K562 (cell line): Measurements from ENCODE around the gene PEX7. TPM values are rescaled to one million over a fixed set of nuclear protein-coding genes. Genes with fewer than 3 reads are reported as not detected.
A peak's percentile ranks its signal among the peaks of the same experiment; 100 is the strongest.

Experiments used
- ARID2 ChIP-seq: fragments of 450-650 bp; IDR thresholded peaks from 2 replicates; pipeline ENCODE4 v1.6.1; 2017; ENCODE audit warnings: antibody characterized with exemption, mild to moderate bottlenecking
- ASH1L ChIP-seq: fragments of 450-650 bp; IDR thresholded peaks from 2 replicates; pipeline ENCODE4 v1.6.1; 2018; ENCODE audit warnings: borderline replicate concordance, mild to moderate bottlenecking, low read depth; ENCODE audit not compliant: partially characterized antibody
- C11orf30 ChIP-seq: fragments of 450-650 bp; IDR thresholded peaks from 2 replicates; pipeline ENCODE4 v1.6.1; 2016; ENCODE audit warnings: low read depth, mild to moderate bottlenecking
- CEBPG ChIP-seq, 3 experiments: fragments of 200-800 bp in 1 of 3; sonication (Bioruptor generic) in 1 of 3; sonication (generic) in 1 of 3; formaldehyde crosslinking in 1 of 3; IDR thresholded peaks in 2 of 3; conservative IDR thresholded peaks in 1 of 3; 2 replicates each; pipeline versions ENCODE4 v1.6.1 to v1.8.0; 2016 to 2022; ENCODE audit warnings: missing compliant biosample characterization in 2 of 3, missing genetic modification characterization in 2 of 3, mild to moderate bottlenecking in 1 of 3, missing genetic modification reagents in 1 of 3
- CREM ChIP-seq: IDR thresholded peaks from 2 replicates; pipeline ENCODE4 v1.6.1; 2014; ENCODE audit warnings: antibody characterized with exemption, low read depth
- CXXC5 ChIP-seq: fragments of 250-450 bp; sonication (Bioruptor Pico); IDR thresholded peaks from 2 replicates; pipeline ENCODE4 v1.8.0; 2022; ENCODE audit warnings: inconsistent platforms, mild to moderate bottlenecking, moderate library complexity
- ETV1 ChIP-seq: fragments of 450-650 bp; conservative IDR thresholded peaks from 2 replicates; pipeline ENCODE4 v1.6.1; 2016; ENCODE audit warnings: missing genetic modification characterization, control low read depth, low read depth, missing compliant biosample characterization
- FOXJ2 ChIP-seq: fragments of 200-800 bp; sonication (Bioruptor generic); IDR thresholded peaks from 2 replicates; pipeline ENCODE4 v1.6.1; 2016; ENCODE audit warnings: missing genetic modification characterization, missing compliant biosample characterization
- HMGN3 ChIP-seq: IDR thresholded peaks from 2 replicates; pipeline ENCODE4 v1.6.1; 2011; ENCODE audit warnings: borderline replicate concordance, low read depth, mild to moderate bottlenecking, mixed read lengths, low read length; ENCODE audit not compliant: insufficient read length; ENCODE audit errors: extremely low read depth
- KDM4B ChIP-seq, 2 experiments: fragments of 450-650 bp in 1 of 2; sonication (generic) in 1 of 2; IDR thresholded peaks; 2 replicates each; pipeline ENCODE4 v1.6.1; 2016 to 2017; ENCODE audit warnings: borderline replicate concordance in 2 of 2, antibody characterized with exemption in 1 of 2, low read depth in 1 of 2, mild to moderate bottlenecking in 1 of 2
- NR2C2 ChIP-seq, 2 experiments: fragments of 200-800 bp in 1 of 2; sonication (Bioruptor generic) in 1 of 2; sonication (generic) in 1 of 2; formaldehyde crosslinking in 1 of 2; IDR thresholded peaks; 2 replicates each; pipeline versions ENCODE4 v1.6.1 to v1.8.0; 2016 to 2022; ENCODE audit warnings: mild to moderate bottlenecking in 1 of 2, missing compliant biosample characterization in 1 of 2, missing genetic modification characterization in 1 of 2, missing genetic modification reagents in 1 of 2
- PHB ChIP-seq: fragments of 250-450 bp; sonication (Bioruptor Pico); IDR thresholded peaks from 2 replicates; pipeline ENCODE4 v1.5.0; 2021
- RBBP5 ChIP-seq: fragments of 200-600 bp; sonication (generic); IDR thresholded peaks from 2 replicates; pipeline ENCODE4 v1.6.1; 2012; ENCODE audit warnings: borderline replicate concordance, mild to moderate bottlenecking, low read length, control low read depth, inconsistent platforms; ENCODE audit not compliant: insufficient read depth, poor library complexity, severe bottlenecking
- ZNF175 ChIP-seq: fragments of 200-800 bp; sonication (Bioruptor generic); IDR thresholded peaks from 2 replicates; pipeline ENCODE4 v1.6.1; 2016; ENCODE audit warnings: low read depth, mild to moderate bottlenecking, missing genetic modification characterization, missing compliant biosample characterization
- ZNF3 ChIP-seq: fragments of 250-450 bp; sonication (Bioruptor Pico); IDR thresholded peaks from 2 replicates; pipeline ENCODE4 v1.5.0; 2021; ENCODE audit warnings: mild to moderate bottlenecking, moderate library complexity
- ZNF57 ChIP-seq: fragments of 450-650 bp; formaldehyde crosslinking; IDR thresholded peaks from 2 replicates; pipeline ENCODE4 v1.4.0; 2020; ENCODE audit warnings: mild to moderate bottlenecking, moderate library complexity
- polyA plus RNA-seq, 8 experiments: library from polyadenylated mRNA; depleted of rRNA in 4 of 8; stranded (reverse) in 5 of 8; unstranded in 3 of 8; fragments of >200 nt; fragmentation: Nextera tagmentation in 2 of 8; fragmentation: Illumina TruSeq in 1 of 8; extraction: Ambion mirVana in 2 of 8; extraction: Trizol in 1 of 8; gene quantifications; 2 replicates each; pipeline versions ENCODE4 v1.2.1 to v1.2.3, GENCODE V29; 2011 to 2014; ENCODE audit warnings: inconsistent platforms in 1 of 8, missing spikeins in 1 of 8
- total RNA-seq, 7 experiments: library from RNA; depleted of rRNA in 6 of 7; stranded (reverse); fragments of >200 nt in 6 of 7; fragmentation: Illumina TruSeq in 2 of 7; extraction: Trizol in 2 of 7; gene quantifications; 2 replicates each; pipeline versions ENCODE4 v1.2.1 to v1.2.3, GENCODE V29; 2011 to 2021; ENCODE audit warnings: low replicate concordance in 1 of 7
- TF ChIP-seq, protein P1 (sequence below): fragments of 200-800 bp; sonication (Bioruptor generic); IDR thresholded peaks from 2 replicates; pipeline ENCODE4 v1.6.1; 2017; ENCODE audit warnings: missing genetic modification characterization, missing compliant biosample characterization
- TF ChIP-seq, protein P2 (sequence below): fragments of 450-650 bp; formaldehyde crosslinking; IDR thresholded peaks from 2 replicates; pipeline ENCODE4 v1.4.0; 2020; ENCODE audit warnings: mild to moderate bottlenecking, moderate library complexity
- TF ChIP-seq, protein P3 (sequence below): IDR thresholded peaks from 2 replicates; pipeline ENCODE4 v1.6.1; 2011; ENCODE audit warnings: borderline replicate concordance, low read depth, mild to moderate bottlenecking, moderate library complexity, low read length; ENCODE audit not compliant: insufficient read depth, poor library complexity, severe bottlenecking

The PEX7 gene
- total and polyA plus RNA-seq, 9 of the 15 experiments (the other 6 are each of a cell fraction or from before 2014, with no cell fraction given) = 1.6 to 12.9 (median 9.1) TPM

GRCh38 chr6:136784910-136785746 is 37.3 kb upstream of the PEX7 start (continued):
- TF ChIP-seq, protein P1, sequence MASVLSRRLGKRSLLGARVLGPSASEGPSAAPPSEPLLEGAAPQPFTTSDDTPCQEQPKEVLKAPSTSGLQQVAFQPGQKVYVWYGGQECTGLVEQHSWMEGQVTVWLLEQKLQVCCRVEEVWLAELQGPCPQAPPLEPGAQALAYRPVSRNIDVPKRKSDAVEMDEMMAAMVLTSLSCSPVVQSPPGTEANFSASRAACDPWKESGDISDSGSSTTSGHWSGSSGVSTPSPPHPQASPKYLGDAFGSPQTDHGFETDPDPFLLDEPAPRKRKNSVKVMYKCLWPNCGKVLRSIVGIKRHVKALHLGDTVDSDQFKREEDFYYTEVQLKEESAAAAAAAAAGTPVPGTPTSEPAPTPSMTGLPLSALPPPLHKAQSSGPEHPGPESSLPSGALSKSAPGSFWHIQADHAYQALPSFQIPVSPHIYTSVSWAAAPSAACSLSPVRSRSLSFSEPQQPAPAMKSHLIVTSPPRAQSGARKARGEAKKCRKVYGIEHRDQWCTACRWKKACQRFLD = no peak
- TF ChIP-seq KDM4B (IDR thresholded peaks at IDR 0.05; ENCODE audit: borderline replicate concordance in 2 of 2, low read depth in 1 of 2) = no peak
- TF ChIP-seq ZNF57 (CRISPR knock-in tag) = 0 out of 2 replicates have a peak, but pooled peaks have one; percentile 25
- TF ChIP-seq ARID2 = no peak
- TF ChIP-seq CREM = no peak
- peak; percentile 38 for TF ChIP-seq RBBP5
- TF ChIP-seq HMGN3 = no peak
- TF ChIP-seq ASH1L = no peak
- no peak for TF ChIP-seq ZNF3 (CRISPR knock-in tag)
- TF ChIP-seq FOXJ2 (tag) = no peak
- TF ChIP-seq CXXC5 (CRISPR knock-in tag) = peak; percentile 52
- TF ChIP-seq, protein P2, sequence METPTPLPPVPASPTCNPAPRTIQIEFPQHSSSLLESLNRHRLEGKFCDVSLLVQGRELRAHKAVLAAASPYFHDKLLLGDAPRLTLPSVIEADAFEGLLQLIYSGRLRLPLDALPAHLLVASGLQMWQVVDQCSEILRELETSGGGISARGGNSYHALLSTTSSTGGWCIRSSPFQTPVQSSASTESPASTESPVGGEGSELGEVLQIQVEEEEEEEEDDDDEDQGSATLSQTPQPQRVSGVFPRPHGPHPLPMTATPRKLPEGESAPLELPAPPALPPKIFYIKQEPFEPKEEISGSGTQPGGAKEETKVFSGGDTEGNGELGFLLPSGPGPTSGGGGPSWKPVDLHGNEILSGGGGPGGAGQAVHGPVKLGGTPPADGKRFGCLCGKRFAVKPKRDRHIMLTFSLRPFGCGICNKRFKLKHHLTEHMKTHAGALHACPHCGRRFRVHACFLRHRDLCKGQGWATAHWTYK (CRISPR knock-in tag) = peak; percentile 65; the same call in 1 of the 2 replicates
- 0 out of 2 replicates have a peak, but pooled peaks have one; percentile 15 for TF ChIP-seq NR2C2 (CRISPR knock-in tag; IDR thresholded peaks at IDR 0.05)
- peak; percentile 77; the same call in 1 of the 2 replicates for TF ChIP-seq NR2C2 (tag; IDR thresholded peaks at IDR 0.05)
- TF ChIP-seq, protein P3, sequence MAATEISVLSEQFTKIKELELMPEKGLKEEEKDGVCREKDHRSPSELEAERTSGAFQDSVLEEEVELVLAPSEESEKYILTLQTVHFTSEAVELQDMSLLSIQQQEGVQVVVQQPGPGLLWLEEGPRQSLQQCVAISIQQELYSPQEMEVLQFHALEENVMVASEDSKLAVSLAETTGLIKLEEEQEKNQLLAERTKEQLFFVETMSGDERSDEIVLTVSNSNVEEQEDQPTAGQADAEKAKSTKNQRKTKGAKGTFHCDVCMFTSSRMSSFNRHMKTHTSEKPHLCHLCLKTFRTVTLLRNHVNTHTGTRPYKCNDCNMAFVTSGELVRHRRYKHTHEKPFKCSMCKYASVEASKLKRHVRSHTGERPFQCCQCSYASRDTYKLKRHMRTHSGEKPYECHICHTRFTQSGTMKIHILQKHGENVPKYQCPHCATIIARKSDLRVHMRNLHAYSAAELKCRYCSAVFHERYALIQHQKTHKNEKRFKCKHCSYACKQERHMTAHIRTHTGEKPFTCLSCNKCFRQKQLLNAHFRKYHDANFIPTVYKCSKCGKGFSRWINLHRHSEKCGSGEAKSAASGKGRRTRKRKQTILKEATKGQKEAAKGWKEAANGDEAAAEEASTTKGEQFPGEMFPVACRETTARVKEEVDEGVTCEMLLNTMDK = no peak
- TF ChIP-seq CEBPG (CRISPR knock-in tag; IDR thresholded peaks at IDR 0.05) = peak; percentile 94
- peak in 1 of 2 experiments; percentile 79; a peak in 2 of 4 replicates for TF ChIP-seq CEBPG (tag; conservative IDR thresholded peaks at IDR 0.05 in 1 of 2, IDR thresholded peaks at IDR 0.05 in 1 of 2)
- TF ChIP-seq C11orf30 = peak; percentile 44; the same call in 1 of the 2 replicates
- TF ChIP-seq ETV1 (tag) = peak; percentile 52; the same call in 1 of the 2 replicates
- 0 out of 2 replicates have a peak, but pooled peaks have one; percentile 37 for TF ChIP-seq PHB (CRISPR knock-in tag)
- TF ChIP-seq ZNF175 = peak; percentile 92
